Stimulated activated naive CD4-positive, alpha-beta T cell treated with Interleukin-2 at 50 U/mL for 16 hours (primary cell): Measurements from ENCODE around the gene GPER1.
"Not testable (repeated sequence)": the region's sequence is repeated elsewhere in the genome, so short reads cannot be mapped to it uniquely, and the experiment has no call there.

Experiments used
- DNase-seq: peaks from one replicate; lab custom pipeline; 2025; lab: John Stamatoyannopoulos, UW

The GPER1 gene

DNA sequence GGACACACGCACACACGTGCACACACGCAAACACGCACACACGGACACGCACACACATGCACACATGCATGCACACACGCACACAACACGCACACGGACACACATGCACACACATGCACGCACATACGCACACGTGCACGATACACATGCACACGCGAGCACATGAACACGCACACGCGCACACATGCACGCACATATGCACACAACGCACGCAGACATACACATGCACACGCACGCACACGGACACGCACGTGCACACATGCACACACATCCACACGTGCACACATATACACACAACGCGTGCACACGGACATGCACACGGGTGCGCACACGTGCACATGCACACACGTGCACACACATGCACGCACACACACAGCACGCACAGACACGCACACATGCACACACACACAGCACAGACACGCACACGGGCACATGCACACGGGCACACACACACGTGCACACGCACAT is 17.3 kb upstream of the GPER1 start:
- no peak for DNase-seq

DNA sequence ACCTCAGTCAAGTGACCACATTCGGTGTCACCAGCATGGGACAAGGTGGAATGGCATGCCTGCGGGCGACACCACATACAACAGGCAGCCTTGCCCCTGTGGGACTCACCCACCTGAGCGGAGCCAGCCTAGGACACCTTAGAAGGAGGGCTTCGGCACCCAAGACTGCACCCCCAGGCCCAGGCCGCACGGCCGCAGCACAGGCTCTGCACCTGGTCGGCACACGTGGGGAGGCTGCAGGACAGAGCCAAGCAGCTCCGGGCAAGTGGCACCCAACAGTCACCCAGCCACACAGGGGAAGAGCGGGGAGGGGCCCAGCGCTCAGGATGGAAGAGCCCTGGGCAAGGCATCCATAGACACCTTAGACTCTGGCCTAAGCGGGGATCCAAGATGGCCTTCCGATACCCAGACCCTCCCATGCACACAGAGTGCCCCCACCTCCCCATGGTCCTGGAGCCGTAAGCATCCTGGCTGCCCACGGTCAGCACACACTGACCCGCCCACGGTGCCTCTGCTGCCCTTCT is 16.1 kb upstream of the GPER1 start:
- no peak for DNase-seq

DNA sequence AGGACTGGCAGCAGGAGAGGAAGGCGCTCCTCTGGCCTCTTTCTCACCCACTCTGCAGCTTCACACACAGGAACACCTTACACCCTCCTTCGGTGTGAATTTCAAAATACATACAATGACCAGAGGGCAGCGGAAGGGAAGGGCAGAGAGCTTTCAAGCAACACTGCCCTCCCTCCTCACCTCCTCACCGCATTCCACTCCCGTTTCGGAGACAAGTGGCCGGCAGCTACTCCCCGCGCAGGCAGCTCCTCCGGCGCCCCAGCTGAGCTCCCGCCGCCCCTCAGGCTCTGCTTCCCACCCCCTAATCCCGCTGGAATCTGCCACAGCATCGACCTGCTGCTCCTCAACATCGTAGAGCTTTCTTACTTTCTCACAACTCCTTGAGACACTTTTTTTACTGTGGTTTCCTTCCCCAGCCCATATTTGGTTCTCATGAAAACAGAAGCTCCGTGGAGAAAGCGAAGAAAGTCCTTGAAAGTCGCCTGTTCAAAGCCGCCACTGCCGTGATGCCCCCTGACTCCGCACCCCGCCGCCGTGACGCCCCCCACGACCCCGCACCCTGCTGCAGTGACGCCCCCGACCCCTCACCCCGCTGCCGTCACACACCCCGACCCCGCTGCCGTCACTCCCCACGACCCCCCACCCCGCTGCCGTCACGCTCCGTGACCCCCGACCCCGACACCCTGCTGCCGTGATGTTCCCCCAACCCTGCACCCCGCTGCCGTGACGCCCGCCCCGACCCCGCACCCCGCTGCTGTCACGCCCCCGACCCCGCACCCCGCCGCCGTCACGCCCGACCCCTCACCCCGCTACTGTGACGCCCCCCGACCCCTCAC is 14.6 kb upstream of the GPER1 start:
- DNase-seq = no peak

DNA sequence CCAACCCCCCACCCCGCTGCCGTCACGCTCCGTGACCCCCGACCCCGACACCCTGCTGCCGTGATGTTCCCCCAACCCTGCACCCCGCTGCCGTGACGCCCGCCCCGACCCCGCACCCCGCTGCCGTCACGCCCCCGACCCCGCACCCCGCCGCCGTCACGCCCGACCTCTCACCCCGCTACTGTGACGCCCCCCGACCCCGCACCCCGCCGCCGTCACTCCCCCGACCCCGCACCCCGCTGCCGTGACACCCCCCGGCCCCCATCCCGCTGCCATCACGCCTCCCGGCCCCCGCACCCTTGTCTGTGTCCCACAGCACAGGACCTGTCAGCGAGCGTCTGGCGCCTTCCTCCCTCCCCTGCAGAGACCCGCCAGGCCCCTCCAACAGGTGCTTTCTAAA is 13.9 kb upstream of the GPER1 start:
- DNase-seq = not testable (repeated sequence)

DNA sequence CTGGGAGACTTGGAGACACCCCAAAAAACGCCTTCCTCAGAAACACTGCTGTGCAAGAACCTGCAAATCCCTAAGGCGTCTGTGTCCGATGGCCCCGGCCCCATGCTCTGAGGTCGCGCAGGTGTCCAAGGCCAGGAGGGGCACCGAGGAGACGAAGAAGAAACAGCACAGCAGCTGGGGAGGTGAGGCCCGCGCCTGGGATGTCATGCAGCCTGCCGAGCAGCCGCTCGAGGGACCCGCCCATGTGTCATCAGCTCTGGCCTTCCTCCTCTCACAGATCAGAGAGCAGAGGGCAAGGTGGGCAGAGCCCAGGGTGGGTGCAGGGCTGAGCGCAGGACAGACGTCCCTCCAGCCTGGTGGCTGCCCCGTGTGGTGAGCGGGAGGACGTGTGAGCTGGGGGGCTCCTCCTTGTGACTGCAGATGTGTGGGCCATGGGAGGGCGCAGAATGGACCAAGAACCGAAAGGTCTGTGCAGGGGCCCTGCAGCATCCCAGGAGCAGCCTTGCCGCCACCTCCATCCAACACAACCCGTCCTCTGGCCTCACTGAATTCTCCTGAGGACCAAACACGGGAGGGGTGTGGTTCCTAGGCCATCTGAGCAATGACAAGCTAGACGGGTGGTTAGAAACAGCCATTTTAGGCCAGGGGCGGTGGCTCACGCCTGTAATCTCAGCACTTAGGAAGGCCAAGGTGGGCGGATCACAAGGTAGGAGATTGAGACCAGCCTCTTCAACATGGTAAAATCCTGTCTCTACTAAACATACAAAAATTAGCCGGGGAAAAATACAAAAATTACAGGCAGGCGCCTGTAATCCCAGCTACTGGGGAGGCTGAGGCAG is 13.1 kb upstream of the GPER1 start:
- no peak for DNase-seq

DNA sequence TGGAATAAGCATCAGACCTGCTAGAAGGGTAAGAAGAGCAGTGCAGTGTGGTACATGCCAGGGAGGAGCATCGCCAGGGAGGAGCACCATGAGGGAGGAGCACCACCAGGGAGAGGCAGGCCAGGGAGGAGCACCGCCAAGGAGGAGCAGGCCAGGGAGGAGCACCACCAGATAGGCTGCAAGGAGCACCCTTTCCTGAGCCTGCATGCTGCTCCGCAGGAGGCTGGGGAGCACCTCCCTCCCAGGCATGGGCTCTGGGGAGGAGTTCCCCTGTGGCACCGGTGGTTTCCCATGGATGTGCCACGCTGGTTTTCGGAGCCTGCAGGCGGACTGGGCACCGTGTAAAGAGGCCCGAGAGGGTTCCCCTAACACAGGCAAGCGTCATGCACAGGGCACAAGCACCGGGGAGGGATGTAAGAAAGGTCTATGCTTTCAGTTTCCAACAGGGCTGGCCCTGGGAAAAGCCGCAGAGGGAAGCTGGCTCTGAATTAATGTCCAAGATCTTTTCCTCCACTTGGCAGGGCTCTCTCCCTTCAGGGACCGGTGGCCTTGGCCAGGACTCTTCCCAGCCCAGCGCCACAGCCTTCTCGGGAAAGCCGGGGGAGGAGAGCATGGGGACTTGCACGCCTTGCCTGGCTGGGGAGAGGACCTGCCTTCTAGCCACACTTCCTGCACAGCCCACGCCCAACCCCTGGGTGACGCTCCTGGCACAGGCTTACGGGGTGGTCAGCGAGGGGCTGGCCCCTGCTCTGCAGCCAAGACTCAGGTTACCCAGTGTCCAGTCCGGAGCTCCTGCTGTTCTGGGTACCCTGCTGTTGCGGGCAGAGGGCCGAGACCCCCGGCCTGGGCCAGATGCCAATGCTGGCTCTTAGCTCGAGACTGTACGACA is 11.5 kb upstream of the GPER1 start:
- no peak for DNase-seq

DNA sequence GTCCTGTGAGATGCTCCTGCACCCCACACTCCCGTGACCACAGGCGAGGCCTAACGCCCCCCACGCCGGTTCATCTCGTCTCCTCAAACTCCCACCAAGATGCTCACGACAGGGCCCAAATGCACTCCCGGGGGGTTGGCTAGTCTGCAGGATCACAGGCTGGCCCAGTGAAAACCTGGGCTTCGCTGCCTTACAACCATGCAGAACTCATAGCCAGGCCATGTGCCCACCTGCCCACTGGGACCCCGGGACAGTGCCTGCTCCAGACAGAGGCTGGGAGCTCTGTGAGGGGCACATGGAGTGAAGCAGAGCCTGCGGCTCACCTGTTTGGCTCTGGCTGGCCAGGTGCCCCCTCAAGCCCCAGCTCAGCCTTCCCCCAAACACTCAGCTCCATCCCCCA is 9.4 kb upstream of the GPER1 start:
- DNase-seq = no peak

DNA sequence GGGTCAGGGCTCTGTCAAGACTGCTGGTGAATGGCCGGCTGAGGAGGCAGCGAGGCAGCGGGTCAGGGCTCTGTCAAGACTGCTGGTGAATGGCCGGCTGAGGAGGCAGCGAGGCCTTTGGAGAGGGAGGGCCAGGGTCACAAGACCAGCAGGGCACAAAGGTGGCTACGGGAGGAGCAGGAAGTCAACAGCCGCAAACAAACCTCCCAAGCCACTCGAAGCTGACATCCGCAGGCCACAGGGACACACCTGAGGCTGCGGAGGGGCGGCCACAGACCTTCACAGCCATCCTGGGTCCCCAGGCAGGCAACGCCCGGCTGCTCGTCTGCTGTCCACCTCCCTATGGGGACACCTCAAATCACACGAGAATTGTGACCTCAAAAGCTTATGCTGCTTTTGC is 8.9 kb upstream of the GPER1 start:
- DNase-seq = no peak

DNA sequence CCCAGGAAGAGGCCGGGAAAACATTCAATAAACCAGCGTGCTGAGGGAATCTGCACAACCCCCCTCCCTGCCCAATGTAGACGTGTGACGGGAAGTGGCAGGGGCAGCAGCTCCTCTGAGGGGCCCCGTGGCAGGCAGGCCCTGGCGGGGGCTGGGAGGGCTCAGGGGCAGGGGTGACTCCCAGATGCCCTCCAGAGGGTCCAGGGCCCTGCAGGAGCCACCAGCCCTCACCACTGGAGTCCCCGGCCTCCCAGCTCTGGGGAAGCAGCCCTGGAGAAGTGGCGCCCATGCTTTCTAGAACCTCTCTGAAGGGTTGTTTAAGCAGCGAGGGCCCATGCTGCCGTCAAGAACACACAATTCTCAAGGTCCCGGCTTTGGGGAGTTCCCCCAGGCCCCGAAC is 8.4 kb upstream of the GPER1 start:
- DNase-seq = no peak

DNA sequence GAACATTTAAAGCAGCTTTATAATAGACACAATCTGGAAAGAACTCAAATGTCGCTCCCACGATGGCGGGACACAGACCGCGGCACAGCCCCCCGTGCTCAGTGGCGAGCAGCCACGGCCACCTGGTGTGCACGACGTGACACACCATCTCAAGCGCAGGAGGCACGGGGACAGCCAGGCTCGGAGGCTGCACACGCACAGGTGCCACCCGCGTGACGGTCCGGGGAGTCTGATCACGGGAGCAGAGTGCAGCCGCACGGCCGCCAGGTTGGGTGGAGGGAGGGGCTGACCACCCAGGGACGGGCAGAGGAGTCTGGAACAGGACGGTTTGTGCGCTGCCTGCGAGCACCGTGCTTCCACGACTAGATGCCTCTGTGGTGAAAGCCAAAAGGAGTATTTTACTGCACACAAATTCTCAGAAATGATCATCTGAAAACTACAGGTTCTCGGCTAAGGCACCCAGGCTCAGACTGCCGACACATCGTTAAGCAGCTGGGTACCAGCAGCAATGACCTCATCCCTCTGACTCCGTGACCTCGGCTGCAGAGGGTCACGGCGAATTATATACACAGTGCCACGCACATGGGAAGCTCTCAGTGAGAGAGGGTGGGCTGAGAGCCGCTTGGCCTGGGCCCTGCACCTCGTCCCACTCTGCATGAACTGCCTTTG is 7.5 kb upstream of the GPER1 start:
- DNase-seq = no peak

DNA sequence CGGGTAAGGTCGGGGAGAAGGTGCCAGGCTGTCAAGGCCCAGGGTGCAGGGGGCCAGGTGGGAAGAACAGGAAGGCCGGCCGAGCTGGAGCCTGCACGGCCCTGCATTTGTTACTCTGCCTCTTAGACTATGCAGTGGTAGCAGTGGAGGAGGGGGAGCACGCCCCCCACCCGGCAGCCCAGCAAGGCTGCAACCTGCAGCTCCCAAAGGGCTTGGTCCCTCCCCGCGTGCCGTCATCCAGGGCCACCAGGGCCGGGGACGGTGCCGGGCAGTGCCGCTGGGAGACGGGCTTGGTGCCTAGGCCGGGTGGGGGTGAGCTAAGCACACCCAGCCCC is 7.0 kb upstream of the GPER1 start:
- DNase-seq = no peak

DNA sequence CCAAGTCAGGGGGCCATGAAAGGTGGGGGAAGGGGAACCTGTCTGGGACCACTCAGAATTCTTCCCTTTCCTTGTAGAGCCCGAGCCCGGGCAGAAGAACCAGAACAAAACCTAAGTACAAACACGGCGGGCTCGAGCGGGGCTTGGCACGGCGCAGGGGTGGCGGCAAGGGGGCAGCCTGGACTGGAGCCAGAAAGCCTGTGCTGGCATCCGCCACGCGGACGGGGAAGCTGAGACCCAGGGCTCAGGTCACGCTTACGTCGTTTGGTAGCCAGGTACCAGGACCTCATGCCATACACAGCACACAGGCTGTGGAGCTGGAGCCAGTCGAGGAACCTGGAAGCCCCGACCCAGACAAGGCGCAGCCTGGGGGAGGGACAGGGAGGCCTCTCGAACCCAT is 6.6 kb upstream of the GPER1 start:
- DNase-seq = no peak

DNA sequence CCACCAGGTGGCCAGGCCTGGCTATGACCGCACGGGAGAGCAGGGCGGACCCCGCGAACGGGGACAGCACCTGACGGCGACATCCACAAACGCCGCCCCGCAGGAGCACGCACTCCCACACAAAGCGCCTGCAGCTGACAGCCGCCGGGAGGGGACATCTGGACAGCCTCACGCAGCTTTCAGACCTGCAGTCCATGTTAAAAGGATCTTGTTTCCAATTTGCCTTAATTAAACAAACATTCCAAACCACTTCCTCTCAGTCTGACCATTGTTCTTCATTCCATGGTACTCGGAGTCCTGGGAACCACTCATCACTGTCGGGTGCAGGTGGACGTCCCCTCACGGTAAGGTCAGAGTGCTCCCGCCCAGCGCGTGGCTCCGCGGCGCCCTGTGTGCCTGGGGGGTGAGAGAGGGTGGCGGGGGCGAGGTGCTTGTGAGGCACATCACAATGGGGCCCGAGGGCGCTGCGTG is 5.9 kb upstream of the GPER1 start:
- DNase-seq = no peak

DNA sequence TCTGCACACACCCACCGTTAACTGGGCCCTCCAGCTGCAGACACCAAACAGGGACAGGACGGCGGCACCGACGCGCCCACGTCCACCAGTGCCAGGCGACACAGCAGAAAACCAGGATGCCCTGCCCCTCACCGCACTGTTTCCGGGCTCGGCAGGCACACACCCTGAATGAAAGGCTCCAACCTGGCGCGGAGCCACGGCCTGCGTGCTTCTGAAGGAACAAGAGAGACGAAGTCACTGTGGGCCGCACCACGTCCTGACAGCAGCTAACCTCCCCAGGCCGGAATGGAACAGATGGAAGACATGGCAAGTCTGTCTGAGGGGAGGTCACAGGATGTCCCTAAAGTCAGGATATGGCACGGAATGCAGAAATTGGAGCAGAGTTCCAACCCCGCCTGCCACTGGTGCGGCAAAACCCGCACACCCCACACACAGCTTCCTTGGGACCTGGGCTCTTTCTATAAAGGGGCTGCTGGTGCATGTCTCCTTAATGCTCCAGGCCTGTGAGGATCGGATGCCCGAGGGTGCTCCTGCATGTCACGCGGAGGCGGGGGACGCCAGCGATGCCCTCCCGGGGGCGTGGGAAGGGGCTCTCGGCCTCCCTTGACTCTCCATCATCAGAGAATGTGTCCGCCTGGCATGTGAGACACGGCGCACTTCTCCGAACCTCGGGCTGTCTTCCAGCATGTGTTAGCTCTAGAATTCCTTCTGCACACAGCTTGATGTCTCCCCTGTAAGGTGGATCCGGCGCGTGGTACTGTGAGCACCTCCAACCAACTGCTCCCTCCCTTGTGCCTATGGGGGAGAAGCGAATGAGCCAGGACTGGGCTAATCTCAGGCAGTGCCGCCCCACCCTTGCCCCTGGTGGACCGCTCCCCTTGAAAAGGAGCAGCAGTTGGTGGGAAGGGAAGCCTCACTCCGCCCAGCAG is 3.9 kb upstream of the GPER1 start:
- no peak for DNase-seq

DNA sequence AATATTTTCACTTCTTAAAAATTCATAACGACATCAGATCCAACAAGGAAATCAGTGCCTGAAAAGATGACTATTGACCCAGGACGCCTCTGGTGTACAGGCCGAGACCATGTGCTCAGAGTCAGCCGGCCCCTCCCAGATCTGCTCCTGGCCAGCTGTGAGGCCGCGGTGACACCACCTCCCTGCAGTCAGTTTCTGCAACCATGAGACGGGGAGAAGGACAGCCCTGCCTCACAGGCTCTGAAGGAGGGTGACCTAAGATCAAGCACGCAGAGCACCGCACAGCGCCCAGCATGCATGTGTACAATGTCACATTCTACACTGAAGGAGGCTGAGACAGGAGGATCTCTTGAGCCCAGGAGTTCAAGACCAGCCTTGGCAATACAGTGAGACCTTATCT is 2.6 kb upstream of the GPER1 start:
- DNase-seq = no peak

DNA sequence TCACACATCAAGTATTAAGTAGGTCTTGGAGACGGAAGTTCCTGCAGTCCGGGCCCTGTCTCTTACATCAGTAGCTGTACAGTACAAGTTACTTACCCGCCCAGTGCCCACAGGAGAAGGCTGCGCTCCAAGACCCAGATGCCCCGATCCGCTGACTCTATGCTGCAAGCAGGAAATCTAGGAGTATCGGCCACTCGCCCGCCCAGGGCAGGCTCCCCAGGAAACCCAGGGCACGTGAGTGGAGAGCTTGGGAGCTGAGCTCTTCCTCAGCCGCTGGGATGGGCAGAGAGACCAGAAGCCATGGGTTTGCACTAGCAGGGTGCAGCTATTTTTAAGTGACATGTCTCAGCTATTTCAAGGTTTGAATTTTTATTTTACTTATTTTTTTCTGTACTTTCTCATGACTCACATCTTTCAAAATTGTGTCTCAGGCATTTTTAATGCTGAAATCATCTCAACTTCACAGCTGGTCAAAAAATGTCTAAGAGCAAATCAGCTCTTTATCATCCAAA is 1.9 kb upstream of the GPER1 start:
- no peak for DNase-seq

DNA sequence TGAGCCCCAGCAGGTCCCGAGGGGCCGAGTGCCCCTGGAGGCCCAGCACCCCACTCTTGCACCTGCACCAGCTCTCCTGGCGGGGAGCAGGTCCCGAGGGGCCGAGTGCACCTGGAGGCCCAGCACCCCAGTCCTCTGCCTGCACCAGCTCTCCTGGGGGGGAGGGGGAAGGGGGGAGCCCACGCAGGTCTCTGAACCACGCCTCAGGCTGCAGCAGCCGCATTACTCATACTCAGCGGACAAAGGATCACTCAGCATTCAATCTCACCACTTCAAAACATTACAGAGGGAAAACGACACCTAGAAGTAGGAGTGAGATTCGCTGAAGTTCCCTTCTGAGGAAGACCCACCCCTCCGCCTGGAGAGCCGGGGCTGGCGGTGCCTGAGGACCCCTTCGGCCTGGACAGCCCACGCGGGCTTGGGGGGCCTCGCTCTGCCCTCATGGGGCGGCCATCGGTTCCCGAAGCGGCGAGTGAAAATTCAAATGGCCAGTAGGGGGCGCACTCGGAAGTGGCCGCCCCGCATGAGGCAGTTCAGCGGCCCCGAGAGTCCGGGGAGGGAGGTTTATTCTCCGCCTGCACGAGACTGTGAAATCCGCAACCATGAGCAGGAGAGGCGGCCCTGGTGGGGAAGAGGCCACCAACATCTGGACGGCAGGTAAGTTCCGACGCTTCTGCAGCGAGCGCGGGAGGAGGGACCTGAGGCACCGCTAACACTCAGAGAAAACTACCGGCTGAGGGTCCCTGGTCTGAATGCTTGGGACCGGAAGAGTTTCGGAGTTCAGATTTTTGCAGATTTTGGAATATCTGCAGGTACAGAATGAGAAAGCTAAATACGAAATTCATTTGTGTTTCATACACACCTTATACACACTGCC is 1.1 kb upstream of the GPER1 start:
- peak; percentile 68 for DNase-seq

DNA sequence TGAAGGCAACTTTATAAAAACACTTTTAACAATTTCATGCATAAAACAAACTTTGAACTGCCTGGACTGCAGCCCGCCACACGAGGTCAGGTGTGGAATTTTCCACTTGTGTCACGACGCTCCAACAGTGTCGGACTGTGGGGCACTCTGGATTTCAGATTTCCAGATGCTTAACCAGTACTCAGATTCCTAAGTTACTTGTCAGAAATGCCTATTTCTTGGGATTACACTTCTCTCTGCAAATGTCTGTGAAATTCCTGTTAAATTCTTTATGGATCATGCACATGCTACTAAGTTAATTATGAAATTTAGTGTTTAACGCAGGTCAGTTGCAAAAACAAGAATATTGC is 473 bp upstream of the GPER1 start:
- DNase-seq = no peak

DNA sequence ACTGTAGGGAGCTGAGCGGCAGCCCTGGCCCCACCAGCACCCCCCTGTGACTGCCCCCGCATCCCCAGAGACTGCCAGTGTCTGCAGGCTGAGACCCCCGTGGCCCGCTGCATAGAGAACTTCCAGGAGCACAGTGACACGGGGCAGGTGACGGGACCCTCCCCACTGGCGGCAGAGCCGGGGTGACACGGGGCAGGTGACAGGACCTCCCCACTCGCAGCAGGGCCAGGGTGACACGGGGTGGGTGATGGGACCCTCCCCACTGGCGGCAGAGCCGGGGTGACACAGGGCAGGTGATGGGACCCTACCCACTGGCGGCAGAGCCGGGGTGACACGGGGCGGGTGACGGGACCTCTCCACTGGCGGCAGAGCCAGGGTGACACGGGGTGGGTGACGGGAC is 2.3 kb downstream of the GPER1 start:
- no peak for DNase-seq
